ENCODE results near the gene SLC16A4.
"Not testable (repeated sequence)": the region's sequence is repeated elsewhere in the genome, so short reads cannot be mapped to it uniquely, and the experiment has no call there.

SLC16A4 gene

DNA sequence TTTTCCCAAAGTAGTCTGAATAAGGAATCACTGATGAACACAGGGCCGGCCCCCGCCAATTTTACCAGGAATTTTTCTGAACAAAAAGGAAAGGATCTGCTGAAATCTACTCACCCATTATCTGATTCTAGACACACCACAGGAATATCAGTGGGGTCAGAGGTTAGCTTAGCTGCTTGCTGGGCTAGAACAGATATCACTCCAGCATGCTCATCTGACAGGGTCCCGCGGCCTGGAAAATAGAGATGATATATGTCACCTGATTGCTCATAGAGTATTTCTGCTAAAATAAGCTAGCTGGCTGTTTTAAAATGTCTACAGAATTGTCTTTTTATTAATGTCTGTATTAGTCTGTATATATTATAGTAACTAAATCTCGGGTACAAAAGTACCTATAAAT lies 13.0 kb upstream of the SLC16A4 start:
- TF ChIP-seq, protein P1, sequence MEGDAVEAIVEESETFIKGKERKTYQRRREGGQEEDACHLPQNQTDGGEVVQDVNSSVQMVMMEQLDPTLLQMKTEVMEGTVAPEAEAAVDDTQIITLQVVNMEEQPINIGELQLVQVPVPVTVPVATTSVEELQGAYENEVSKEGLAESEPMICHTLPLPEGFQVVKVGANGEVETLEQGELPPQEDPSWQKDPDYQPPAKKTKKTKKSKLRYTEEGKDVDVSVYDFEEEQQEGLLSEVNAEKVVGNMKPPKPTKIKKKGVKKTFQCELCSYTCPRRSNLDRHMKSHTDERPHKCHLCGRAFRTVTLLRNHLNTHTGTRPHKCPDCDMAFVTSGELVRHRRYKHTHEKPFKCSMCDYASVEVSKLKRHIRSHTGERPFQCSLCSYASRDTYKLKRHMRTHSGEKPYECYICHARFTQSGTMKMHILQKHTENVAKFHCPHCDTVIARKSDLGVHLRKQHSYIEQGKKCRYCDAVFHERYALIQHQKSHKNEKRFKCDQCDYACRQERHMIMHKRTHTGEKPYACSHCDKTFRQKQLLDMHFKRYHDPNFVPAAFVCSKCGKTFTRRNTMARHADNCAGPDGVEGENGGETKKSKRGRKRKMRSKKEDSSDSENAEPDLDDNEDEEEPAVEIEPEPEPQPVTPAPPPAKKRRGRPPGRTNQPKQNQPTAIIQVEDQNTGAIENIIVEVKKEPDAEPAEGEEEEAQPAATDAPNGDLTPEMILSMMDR (IDR thresholded peaks at IDR 0.05; ENCODE audit: unreplicated experiment in 3 of 3): no peak
- Mint-ChIP-seq H3K4me1 (peaks cover 14% of the 10 kb centered on the region), H3K27ac (peak overlapping the region in 2 of 3 experiments; percentile 80 to 90), H3K36me3 (ENCODE audit: low read depth) (peaks cover 21% of the 10 kb centered on the region), H3K9me3 (no peaks in the 10 kb centered on the region), H3K27me3 (ENCODE audit: low read depth) (no peaks in the 10 kb centered on the region), H3K4me3 (no peak overlapping the region)

DNA sequence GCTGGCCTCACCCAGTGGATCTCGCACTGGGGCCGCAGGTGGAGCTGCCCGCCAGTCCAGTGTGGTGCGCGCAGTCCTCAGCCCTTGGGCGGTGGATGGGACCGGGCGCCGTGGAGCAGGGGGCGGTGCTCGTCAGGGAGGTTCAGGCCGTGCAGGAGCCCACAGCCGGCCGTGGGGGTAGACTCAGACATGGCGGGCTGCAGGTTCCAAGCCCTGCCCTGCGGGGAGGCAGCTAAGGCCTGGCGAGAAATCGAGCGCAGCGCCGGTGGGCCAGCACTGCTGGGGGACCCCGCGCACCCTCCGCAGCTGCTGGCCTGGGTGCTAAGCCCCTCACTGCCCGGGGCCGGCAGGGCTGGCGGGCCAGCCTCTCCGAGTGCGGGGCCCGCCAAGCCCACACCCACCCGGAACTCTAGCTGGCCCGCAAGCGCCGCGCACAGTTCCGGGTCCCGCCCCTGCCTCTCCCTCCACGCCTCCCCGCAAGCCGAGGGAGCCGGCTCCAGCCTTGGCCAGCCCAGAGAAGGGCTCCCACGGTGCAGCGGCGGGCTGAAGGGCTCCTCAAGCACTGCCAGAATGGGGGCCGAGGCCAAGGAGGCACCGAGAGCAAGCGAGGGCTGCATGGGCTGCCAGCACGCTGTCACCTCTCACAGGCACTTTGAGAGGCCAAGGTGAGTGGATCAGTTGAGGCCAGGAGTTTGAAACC lies 5.6 kb upstream of the SLC16A4 start:
- H3K4me3 Mint-ChIP-seq; H3K27me3 Mint-ChIP-seq (ENCODE audit: low read depth); H3K27ac Mint-ChIP-seq; H3K9me3 Mint-ChIP-seq; H3K4me1 Mint-ChIP-seq: not testable (repeated sequence)
- H3K36me3 Mint-ChIP-seq (ENCODE audit: low read depth): peaks cover 34% of the 10 kb centered on the region

DNA sequence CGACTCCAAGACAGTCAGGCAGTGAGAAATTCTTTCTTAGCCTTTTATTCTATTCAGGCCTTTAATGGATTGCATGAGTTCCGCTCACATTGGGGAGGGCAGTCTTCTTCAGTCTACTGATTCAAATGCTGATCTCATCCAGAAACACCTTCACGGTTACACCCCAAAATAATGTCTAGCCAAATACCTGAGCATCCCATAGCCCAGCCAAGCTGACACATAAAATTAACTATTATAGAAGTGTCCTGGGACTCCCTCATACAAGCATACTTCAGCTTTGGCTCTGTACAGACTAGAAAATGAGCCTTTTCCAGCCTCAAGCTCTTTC lies 3.6 kb upstream of the SLC16A4 start:
- H3K27me3 Mint-ChIP-seq (ENCODE audit: low read depth): no peaks in the 10 kb centered on the region
- peaks cover 23% of the 10 kb centered on the region for H3K4me1 Mint-ChIP-seq
- TF ChIP-seq, protein P1 (IDR thresholded peaks at IDR 0.05; ENCODE audit: unreplicated experiment in 3 of 3): no peak
- peaks cover 26% of the 10 kb centered on the region for H3K36me3 Mint-ChIP-seq (ENCODE audit: low read depth)
- H3K4me3 Mint-ChIP-seq: no peak overlapping the region
- H3K9me3 Mint-ChIP-seq: no peaks in the 10 kb centered on the region
- H3K27ac Mint-ChIP-seq: peak overlapping the region; percentile 91 to 94 (median 92)

- H3K9me3 Mint-ChIP-seq: no peaks in the 10 kb centered on the region
- peak overlapping the region; percentile 91 to 94 (median 92) for H3K27ac Mint-ChIP-seq
- TF ChIP-seq, protein P1 (IDR thresholded peaks at IDR 0.05; ENCODE audit: unreplicated experiment in 3 of 3): no peak
- H3K4me1 Mint-ChIP-seq: peaks cover 26% of the 10 kb centered on the region
- H3K4me3 Mint-ChIP-seq: no peak overlapping the region
- H3K36me3 Mint-ChIP-seq (ENCODE audit: low read depth): peaks cover 26% of the 10 kb centered on the region
- no peaks in the 10 kb centered on the region for H3K27me3 Mint-ChIP-seq (ENCODE audit: low read depth)
Measured at GRCh38 chr1:110393691-110394492, 3.1 kb upstream of the SLC16A4 start.

- no peaks in the 10 kb centered on the region for H3K27me3 Mint-ChIP-seq (ENCODE audit: low read depth)
- H3K9me3 Mint-ChIP-seq: no peaks in the 10 kb centered on the region
- no peak overlapping the region for H3K4me3 Mint-ChIP-seq
- peaks cover 23% of the 10 kb centered on the region for H3K36me3 Mint-ChIP-seq (ENCODE audit: low read depth)
- H3K27ac Mint-ChIP-seq: peak overlapping the region; percentile 91 to 94 (median 92)
- TF ChIP-seq, protein P1 (IDR thresholded peaks at IDR 0.05; ENCODE audit: unreplicated experiment in 3 of 3): no peak
- peaks cover 26% of the 10 kb centered on the region for H3K4me1 Mint-ChIP-seq
Measured at GRCh38 chr1:110393286-110393685, 2.5 kb upstream of the SLC16A4 start.

GRCh38 chr1:110390096-110390495 lies 730 bp downstream of the SLC16A4 start:
- Mint-ChIP-seq H3K36me3 (ENCODE audit: low read depth) (peaks cover 9% of the 10 kb centered on the region), H3K27me3 (ENCODE audit: low read depth) (no peaks in the 10 kb centered on the region), H3K4me1 (peaks cover 26% of the 10 kb centered on the region), H3K4me3 (peak overlapping the region; percentile 79 to 82 (median 81)), H3K9me3 (no peaks in the 10 kb centered on the region), H3K27ac (peak overlapping the region; percentile 87 to 93 (median 91))
- TF ChIP-seq, protein P1 (IDR thresholded peaks at IDR 0.05; ENCODE audit: unreplicated experiment in 3 of 3): no peak

Data from nephron (organoid).